CD4-positive, alpha-beta T cell treated with Interleukin-2 at 100 ng/mL for 4 hours (primary cell): ENCODE results near the gene HOMER1.
"Not testable (repeated sequence)": the region's sequence is repeated elsewhere in the genome, so short reads cannot be mapped to it uniquely, and the experiment has no call there.

Experiments
- DNase-seq: peaks from one replicate; pipeline ENCODE4 v3.0.0-alpha.2; 2020; ENCODE audit warnings: low spot score

Gene HOMER1

DNA sequence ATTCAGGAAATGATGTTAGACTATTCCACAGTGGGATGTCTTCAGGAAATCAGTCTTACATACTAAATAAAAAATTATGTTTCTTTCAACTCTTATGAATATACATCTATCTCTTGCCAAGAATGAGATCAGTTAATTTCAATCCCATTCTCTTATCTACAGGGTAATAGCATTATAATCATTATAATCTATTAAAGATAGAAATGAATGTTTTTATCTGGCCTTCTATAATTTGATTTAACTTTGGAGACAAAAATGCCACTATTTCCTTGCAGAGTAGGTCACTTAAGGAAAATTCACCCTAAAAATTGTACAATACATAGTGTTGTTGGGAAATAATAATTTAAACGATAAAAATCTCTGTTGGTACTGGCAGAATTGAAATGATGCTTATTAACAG lies 96.4 kb downstream of the HOMER1 start:
- no peak for DNase-seq

DNA sequence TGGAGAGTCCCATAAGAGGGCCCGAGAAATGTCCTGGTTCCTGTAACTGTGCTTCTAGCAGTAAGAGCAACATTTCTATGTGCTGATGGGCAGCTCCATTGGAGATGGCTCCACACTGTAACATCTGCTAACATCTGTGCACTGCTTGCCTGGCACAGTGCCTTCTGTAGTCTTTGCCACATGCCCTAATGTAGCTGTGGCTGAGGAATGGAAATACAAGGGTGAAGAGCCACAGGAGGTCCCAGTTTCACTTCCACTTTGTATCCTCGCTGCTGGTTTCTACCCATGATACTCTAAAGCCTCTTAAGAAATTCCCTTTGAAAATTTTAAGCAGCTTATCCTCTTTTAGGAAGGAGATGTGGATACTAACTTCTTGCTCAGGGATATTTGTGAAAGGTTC lies 97.4 kb downstream of the HOMER1 start:
- DNase-seq, result no peak

DNA sequence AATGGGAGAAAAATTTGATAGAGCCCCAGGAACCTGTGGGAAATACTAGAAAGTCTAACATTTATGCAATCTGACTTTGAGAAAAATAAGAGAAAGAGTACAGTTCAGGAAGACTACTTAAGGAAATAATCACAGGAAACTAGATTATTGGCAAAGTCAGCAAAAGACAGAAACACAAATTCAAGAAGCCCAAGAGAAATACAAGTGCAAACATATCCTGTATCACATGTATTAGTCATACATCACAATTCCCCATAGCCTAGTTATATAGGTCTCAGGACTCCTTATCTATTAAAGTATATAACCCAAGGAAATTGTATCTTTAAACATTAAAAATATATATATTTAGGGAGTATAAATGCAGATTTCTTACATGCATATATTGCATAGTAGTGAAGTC lies 100.8 kb downstream of the HOMER1 start:
- no peak for DNase-seq

DNA sequence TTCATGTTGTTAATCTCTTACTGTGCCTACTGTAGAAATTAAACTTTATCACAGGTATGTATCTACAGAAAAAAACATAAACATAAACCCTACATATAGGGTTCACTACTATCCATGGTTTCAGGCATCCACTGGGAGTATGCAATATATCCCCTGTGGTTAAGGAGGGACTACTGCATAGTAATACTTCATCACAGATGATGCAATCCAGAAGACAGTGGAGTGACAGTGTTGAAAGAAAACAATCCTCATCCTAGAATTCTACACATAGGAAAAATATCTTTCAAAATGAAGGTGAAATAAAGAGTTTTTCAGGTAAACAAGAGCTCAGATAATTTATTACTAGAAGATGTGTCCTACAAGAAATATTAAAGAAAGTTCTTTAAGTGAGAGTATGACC lies 105.9 kb downstream of the HOMER1 start:
- DNase-seq, result no peak

DNA sequence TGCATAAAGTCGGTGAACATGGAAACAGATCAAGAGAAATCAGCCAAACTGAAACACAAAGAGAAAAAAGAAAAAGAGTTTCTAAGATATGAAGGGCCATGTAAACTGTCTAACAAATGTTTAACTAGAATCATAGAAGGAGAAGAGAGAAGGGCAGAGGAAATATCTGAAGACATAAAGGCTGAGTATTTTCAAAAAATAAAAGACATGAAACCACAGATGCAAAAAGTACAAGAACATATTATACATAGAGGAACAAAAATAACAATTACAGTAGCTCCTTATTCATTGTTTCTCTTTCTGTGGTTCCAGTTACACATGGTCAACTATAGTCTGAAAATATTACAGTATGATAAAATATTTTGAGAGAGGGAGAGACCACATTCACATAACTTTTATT lies 106.3 kb downstream of the HOMER1 start:
- no peak for DNase-seq

DNA sequence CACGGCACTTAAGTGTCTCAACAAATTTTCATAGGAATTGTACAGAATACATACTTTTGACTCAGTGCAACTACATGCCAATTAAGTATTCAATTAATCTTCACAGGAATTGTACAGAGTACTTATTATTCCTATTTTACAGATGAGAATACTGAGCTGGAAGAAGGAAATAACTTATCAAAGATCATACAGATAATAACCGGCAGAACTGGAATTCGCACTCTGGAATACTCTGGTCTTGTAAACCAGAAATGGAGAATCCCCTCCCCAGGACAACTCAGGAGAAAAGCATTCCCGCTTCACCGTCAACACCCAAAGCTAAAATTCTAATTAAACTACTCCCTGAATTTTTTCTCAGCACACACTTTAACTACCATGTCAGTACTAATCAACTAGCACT lies 112.7 kb downstream of the HOMER1 start:
- DNase-seq, result no peak

DNA sequence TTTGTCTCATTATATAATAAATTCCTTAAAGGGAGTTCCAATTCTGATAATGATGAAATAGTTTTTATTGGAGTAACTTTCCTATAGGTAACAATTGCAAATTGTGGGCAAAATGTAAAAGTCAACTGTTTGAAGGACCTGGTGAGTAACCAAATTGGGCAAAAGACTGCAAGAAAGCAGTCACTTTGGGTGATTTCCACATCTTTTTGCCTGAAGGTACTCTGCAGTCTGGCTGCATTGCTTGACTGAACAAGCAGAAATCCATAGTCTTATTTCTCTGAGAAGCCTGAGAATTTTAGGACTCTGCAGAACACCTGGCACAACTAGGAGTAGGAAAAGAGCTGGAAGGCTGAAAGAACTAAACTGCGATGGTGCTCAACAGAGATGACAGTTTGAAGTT lies 114.9 kb downstream of the HOMER1 start:
- DNase-seq, result no peak

DNA sequence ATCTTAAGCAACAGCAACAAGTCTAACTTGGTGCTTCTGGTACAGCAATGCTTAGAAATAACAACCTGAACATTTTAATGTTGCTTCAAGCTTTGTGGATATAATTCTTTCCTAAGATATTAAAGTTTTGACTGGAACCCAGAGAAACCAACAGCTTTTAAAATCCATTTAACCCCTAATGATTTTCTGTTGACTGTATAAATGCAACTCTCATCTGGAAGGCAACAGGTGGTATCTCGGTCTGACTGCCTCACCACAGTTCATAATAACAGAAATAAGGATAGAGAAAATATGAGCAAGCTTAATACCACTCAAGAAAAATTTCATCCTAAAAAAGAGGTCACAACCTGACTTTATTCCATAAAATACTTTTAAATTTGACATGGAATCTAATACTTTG lies 116.9 kb downstream of the HOMER1 start:
- no peak for DNase-seq

DNA sequence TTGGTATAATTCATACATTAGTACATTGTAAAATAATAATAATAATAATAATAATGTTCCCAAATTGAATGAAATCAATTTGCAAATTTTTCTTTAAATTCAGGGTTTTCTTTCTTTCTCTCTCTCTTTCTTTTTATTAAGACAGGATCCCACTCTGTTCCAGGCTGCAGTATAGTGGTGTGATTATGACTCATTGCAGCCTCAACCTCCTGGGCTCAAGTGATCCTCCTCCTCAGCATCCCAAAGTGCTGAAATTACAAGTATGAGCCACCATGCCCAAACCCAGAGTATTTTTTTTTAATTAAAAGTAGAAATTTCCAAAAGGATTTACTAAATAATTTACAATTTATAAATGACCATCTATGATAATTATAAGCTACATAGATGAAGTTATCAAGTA lies 117.7 kb downstream of the HOMER1 start:
- no peak for DNase-seq

DNA sequence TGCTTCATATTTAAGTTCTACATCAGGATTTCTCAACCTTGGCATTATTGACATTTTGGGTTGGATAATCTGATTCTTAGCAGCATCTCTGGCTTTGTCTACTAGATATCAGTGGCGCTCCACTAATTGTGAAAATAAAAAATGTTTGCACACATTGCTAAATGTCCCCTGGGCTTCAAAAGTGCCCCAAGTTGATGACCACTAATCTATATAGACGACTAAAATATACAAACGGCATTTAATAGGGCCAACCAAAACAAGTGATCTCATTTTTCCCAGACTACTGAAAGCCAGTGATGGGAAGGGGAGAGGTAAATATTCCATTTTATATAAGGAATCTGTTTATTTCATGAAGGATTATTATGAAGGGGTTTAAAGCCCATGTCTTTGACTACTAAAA lies 118.6 kb downstream of the HOMER1 start:
- DNase-seq, result no peak

DNA sequence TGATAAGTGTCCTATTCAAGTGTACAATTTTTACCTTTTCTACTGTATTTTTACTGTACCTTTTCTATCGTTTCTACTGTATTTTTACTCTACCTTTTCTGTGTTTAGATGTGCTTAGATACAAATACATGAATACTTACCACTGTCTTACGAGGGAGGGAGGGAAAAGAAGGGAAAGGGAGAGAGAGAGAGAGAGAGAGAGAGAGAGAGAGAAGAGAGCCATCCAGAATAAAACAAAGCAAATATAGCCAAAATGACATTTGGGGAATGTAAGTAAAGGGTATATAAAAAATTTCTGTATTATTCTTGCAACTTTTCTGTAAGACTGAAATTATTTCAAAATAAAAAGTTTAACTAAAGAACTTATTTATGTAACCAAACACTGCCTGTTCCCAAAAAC lies 121.2 kb downstream of the HOMER1 start:
- no peak for DNase-seq

DNA sequence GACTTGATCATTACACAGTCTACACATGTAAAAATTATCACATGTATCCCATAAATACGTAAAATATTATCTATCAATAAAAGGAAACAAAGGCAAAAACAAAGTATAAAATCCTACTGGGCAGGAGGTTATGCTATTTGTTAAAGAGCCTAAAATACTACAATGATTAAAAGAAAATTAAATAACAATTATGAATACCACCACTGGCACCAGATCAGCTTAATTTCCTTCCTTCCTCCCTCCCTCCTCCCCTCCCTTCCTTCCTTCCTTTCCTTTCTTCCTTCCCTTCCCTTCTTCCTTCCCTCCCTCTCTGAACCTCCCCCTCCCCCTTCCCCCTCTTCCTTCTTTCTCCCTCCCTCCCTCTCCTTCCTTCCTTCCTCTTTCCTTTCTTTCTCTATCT lies 127.3 kb downstream of the HOMER1 start:
- no peak for DNase-seq

DNA sequence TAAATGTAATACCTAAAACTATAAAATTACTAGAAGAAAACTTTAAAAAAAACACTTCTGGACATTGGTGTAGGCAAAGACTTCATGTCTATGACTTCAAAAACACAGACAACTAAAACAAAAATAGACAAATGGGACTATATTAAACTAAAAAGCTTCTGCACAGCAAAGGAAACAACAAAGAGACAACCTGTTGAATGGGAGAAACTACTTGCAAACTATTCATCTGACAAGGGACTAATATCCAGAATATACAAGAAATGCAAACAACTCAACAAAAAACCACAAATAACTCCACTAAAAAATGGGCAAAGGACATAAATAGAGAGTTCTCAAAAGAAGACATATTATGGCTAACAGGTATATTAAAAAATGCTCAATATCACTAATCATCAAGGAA lies 128.8 kb downstream of the HOMER1 start:
- DNase-seq, result not testable (repeated sequence)

DNA sequence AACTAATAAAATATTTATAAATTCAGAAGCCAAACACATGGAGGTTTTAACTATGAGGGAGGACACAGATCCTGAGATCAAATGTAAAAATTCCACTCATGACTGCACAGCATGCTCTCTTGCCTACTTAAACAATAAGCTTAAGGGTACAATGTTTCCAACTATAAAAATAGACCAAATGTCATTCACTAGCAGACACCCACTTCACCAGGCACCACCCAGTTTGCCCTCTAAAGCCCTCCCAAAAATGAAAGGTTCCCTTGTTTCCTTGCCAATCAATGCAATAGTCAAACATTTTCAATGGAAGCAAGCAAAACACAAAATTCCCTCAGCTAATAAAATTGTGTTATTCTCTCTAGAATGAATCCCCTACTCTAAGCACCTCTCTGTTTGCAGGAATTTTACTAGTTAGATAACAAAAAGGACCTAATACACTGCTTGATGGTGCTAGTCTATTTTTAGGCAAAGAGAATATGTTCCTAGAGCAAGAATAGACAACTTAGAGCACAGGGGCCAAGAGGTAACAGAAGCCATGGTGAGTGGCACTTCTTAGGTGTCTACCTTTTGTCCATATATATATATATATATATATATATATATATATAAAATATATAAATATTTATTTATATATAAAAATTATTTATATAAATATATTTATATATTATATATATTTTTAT lies 135.3 kb downstream of the HOMER1 start:
- DNase-seq, result no peak

DNA sequence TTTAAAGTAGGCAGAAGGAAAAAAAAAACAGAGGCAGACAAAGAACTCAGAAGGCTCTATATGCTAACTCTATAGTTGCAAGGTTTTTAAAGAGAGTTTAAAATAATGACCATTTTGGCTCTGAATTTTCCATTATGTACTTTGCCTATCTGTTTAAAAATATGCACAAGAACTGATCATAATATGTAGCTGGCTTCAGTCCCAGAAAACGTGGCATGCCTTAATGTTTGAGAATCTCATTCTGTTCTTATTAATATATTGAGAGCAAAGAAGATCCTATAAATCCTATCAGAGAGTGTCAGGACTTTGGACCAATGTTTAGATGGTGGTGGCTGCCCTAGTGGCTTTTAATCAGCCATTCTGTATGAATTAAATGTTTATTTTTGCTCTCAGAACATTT lies 156.5 kb downstream of the HOMER1 start:
- no peak for DNase-seq

DNA sequence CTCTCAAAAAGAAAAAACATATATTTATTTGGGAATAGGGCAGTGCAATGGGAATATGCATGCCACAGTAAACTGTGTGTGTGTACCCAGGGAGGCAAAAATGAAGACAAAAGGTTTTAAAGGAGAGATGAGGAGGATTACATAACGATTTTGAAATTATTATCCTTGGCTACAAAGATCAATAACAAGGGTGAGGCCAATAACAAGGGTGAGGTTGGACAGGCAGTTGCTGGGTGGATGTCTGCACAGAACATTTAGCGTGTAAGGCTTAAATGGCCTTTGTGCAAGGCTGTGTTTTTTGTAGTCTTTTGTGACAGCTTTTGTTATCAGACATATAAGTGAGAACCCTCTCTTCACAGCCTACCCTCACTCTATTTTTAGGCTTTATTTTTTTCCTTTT lies 164.1 kb downstream of the HOMER1 start:
- no peak for DNase-seq

DNA sequence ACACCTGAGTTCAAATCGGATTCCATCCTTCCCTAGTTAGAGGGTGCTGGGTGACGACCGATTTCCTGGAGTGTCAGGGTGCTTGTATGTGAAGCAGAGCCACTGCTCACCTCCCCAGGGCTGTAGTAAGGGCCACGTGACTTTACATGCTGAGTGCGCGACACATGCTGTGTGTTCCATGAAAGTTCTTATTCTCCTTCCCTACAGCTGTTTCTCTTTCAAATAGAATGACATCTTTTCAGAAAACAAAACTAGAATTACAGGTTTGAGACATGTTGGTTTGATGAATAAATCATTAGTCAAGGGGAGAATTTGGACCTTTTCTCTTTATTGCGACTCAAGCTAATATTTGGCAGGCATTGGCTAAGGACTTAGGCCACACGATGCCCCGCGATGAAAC lies 164.9 kb downstream of the HOMER1 start:
- no peak for DNase-seq

DNA sequence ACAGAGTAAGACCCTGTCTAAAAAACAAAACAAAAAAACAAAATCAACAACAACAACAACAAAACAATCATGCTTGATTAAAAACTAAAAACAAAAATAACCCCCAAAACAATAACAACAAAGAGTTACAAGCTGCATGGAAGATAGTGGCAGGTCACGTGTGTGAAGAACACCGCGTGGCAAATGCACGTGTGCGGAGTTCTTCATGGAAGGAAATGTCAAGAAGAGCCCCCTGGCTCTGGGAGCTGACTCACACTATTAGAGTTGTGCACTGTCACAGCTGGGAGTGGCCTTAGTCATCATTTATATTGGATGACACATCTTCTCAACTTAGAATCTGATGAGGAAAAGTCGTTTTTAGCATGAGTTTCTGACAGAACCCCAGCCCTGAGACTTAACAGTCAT lies 167.5 kb downstream of the HOMER1 start:
- DNase-seq, result no peak

DNA sequence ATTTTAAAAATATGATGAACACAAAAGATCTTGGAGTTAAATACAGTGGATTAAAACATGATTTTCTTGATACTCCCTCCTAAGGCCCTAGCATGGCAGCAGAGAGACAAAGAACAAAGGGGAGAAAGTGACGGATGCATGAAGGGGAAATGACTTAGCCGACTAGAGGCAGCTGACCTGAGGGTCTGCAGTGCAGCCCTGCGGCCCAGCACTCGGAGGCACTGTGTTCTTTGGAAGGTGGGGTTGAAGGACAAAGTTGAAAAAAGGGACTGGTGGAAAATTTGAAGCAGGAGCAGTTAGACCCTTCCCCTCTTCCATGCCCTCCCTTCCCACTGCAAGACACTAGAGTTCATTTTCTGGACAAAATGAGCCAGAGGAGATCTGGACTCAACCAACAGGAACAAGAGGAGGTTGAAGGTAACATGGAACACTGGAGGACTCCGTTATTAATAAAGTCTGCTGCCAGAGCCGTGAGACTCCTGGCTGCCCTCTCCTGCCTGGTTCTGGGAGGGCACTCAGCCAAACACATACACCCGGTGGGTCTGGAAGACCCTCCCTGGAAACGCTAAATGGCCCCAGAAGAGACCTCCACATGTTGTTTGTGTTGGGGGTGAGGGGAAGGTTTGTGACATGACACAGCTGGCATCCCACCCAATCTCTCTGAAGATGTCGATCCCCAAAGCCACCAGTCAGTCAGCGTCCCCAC lies 179.9 kb downstream of the HOMER1 start:
- no peak for DNase-seq

DNA sequence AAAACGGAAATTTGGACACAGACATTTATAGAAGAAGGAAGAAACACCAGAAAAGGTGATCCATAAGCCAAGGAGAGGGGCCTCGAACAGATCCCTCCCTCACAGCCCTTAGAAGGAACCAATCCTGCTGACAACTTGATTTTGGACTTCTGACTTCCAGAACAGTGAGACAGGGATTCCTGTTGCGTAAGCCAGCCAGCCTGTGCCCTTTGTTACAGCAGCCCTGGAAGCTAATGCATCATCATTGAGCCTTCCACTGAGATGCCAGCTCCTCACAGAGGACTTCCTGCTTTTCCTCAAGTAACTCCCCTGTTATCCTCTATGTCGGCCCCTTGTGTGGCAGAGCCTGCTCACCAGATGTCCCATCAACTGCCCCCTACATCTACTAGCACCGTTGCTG lies 183.9 kb downstream of the HOMER1 start:
- DNase-seq, result no peak

DNA sequence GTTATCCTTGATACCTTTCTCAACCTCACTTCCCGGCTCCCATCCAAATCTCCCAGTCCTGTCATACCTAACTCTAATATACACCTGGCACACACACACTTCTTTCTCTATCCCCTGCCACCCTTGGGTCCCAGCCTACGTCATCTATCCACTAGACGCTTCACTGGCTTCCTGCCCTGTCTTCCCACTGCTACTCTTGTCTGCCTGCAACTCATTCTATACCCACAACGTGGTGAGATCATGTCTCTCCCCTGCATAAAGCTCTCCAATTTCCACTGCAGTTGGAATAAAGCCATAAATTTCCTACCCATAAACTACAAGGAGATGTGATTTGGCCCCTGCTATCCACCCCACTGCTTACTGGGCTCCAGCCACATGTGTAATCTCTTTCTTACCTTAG lies 184.5 kb downstream of the HOMER1 start:
- DNase-seq, result no peak
